Activated naive CD8-positive, alpha-beta T cell treated with anti-CD3 and anti-CD28 coated beads, Interleukin-2, amount 10 ng/mL, durations not matched to agents 7 days and 5 days (primary cell): ENCODE results near the gene EHD4. TPM values are rescaled to one million over a fixed set of nuclear protein-coding genes. Genes with fewer than 3 reads are reported as not detected.

ENCODE experiments used
- ATAC-seq: fragments of 150-1000 bp; cut with Tn5 transposase; one replicate; pipeline ENCODE4 v1.10.0; 2021; ENCODE audit warnings: low read depth, moderate library complexity
- POLR2A ChIA-PET: fragments of 350-600 bp; sonication (Branson Sonifier 250); formaldehyde crosslinking; loops from one replicate; lab custom pipeline; 2021; ENCODE audit warnings: antibody characterized with exemption; lab: Charles Lee
- DNase-seq: peaks from one replicate; pipeline ENCODE4 v3.0.0; 2021
- H3K27ac Mint-ChIP-seq: one replicate; pipeline ENCODE4 v1.8.0; 2022; ENCODE audit warnings: mild to moderate bottlenecking, mixed read lengths
- H3K27me3 Mint-ChIP-seq: one replicate; pipeline ENCODE4 v1.8.0; 2022; ENCODE audit warnings: mild to moderate bottlenecking, moderate library complexity, mixed read lengths
- H3K36me3 Mint-ChIP-seq: one replicate; pipeline ENCODE4 v1.8.0; 2021; ENCODE audit warnings: mild to moderate bottlenecking, mixed read lengths
- H3K4me1 Mint-ChIP-seq: one replicate; pipeline ENCODE4 v1.8.0; 2021; ENCODE audit warnings: mixed read lengths
- H3K4me3 Mint-ChIP-seq: one replicate; pipeline ENCODE4 v1.8.0; 2022; ENCODE audit warnings: mild to moderate bottlenecking, moderate library complexity, mixed read lengths
- H3K9me3 Mint-ChIP-seq: one replicate; pipeline ENCODE4 v1.8.0; 2021; ENCODE audit warnings: mixed read lengths
- total RNA-seq, 2 experiments: library from RNA; stranded (reverse); gene quantifications; one replicate each; pipeline ENCODE4 v1.2.3, GENCODE V29; 2021

Gene EHD4
- total RNA-seq, 2 experiments from 2014 or later, result 8.4 to 9.5 TPM

DNA sequence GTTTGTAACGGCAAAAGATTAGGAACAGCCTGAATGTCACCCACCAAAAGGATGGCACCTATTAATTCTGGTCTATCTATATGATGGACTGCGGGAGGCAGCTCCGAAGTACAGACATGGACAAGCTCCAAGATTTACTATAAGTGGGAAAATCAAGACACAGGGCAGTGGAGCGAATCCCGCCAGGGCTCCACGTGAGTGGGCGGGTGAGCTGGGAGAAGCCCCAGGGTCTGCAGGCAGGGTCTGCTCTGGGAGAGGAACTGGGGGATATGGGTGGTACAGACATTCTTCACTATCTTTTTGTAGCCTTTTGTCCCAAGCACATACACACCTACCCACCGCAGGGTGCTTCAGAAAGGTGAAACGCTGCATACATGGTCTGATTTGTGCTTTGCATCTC is 40.3 kb downstream of the EHD4 start:
- ATAC-seq, result no peak
- H3K36me3 Mint-ChIP-seq, result no peaks in the 10 kb centered on the region
- POLR2A ChIA-PET, result no interaction called here
- no peak for DNase-seq
- H3K4me3 Mint-ChIP-seq, result no peak overlapping the region
- H3K27ac Mint-ChIP-seq, result no peak overlapping the region
- H3K4me1 Mint-ChIP-seq, result peaks cover 31% of the 10 kb centered on the region
- H3K9me3 Mint-ChIP-seq, result no peaks in the 10 kb centered on the region
- no peaks in the 10 kb centered on the region for H3K27me3 Mint-ChIP-seq

DNA sequence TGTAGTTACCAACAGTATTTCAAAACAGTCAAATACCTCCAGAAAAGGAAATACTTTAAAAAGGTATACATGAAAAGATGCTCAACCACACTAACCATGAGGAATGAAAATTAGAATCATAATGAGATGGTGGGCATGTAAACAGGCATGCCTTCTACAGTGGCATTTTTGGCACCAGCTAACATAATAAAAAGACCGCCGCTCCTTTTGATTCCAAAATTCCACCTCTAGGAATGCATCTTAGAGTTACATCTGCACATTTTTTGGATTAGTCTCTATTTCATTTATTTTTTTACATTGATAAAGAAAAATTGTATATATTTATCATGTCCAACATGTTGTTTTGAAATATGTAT is 41.5 kb downstream of the EHD4 start:
- H3K27me3 Mint-ChIP-seq, result no peaks in the 10 kb centered on the region
- POLR2A ChIA-PET, result no interaction called here
- H3K4me1 Mint-ChIP-seq, result peaks cover 29% of the 10 kb centered on the region
- H3K36me3 Mint-ChIP-seq, result no peaks in the 10 kb centered on the region
- H3K27ac Mint-ChIP-seq, result no peak overlapping the region
- ATAC-seq (no peak), DNase-seq (no peak)
- no peaks in the 10 kb centered on the region for H3K9me3 Mint-ChIP-seq
- no peak overlapping the region for H3K4me3 Mint-ChIP-seq

DNA sequence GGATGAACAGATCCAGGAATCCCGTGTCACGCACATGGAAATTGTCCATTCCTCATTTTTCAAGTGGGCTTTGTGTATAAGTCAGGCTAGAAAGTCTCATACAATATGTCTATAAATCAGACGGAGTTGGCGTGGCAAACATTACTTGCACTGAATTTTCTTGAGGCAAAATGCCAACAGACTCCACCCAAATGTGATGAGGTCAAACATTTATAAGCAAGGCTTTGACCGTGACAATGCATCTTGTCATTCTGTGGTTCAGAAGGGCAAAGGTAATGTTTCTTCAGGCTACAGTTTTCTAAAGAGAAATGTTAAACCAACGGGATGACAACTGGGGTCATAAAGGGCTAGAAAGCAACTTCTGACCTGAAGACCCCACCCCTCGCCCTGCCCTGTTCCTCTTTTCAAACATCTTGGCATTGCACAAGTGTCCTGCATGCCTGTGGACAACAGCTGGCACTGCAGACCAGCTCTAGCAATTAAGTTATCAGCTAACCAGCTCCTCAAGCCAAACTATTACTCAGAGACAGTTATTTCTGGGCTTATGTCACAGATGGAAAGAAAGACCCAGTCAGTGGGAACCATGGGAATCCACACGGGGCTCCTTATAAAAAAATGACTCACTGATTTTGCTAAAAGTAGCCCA is 42.0 kb downstream of the EHD4 start:
- ATAC-seq (no peak), DNase-seq (no peak)
- H3K27ac Mint-ChIP-seq, result no peak overlapping the region
- no peaks in the 10 kb centered on the region for H3K27me3 Mint-ChIP-seq
- no peaks in the 10 kb centered on the region for H3K9me3 Mint-ChIP-seq
- no peaks in the 10 kb centered on the region for H3K36me3 Mint-ChIP-seq
- POLR2A ChIA-PET, result no interaction called here
- no peak overlapping the region for H3K4me3 Mint-ChIP-seq
- H3K4me1 Mint-ChIP-seq, result peaks cover 26% of the 10 kb centered on the region

DNA sequence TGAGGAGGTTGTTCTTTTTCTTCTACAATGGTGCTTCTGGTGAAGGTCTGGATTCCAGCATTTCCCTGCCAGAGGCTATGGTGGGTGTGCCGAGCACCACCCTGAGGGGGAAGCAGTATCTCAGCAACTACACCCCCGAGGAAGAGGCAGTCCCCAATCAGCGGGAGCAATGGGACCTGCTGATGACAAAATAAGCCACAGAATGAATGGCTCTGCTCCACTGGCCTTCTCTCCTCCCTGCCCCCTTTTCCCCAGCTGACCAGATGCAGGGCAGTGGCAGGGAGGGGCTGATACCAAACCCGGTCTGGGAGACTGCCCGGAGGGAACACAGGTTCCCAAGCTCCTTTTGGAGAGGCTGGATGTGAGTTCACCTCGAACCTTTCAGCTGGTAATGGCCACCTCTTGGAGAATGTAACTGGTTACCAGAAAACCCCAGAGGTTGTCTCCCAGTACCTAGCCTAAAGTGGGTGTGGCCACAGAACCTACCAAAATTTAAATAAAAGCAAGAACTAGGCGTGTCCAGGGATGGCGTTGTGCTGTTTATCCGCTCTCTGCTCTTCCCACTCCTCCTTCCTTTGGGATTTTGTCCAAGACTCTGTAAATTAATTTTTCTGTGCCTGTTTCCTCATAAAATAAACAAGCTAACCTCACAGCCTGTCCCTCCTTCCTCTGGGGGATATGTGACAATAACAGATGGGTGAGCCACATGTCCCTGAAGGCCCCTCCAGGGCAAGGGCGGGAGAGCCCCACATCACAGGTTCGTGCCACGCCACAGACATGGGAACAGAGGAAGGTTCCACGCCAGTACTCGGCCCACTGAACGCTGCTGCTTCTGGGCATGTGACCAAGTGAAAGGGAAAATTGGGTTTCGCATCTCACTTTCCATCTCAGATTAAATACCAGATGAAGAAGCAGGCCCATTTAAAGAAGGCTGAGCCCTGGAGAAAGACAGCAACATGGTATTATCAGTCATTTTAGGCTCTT is 43.4 kb downstream of the EHD4 start:
- H3K36me3 Mint-ChIP-seq, result no peaks in the 10 kb centered on the region
- no peaks in the 10 kb centered on the region for H3K27me3 Mint-ChIP-seq
- POLR2A ChIA-PET, result no interaction called here
- no peaks in the 10 kb centered on the region for H3K9me3 Mint-ChIP-seq
- no peak overlapping the region for H3K27ac Mint-ChIP-seq
- DNase-seq (no peak), ATAC-seq (no peak)
- H3K4me1 Mint-ChIP-seq, result peaks cover 18% of the 10 kb centered on the region
- H3K4me3 Mint-ChIP-seq, result no peak overlapping the region

DNA sequence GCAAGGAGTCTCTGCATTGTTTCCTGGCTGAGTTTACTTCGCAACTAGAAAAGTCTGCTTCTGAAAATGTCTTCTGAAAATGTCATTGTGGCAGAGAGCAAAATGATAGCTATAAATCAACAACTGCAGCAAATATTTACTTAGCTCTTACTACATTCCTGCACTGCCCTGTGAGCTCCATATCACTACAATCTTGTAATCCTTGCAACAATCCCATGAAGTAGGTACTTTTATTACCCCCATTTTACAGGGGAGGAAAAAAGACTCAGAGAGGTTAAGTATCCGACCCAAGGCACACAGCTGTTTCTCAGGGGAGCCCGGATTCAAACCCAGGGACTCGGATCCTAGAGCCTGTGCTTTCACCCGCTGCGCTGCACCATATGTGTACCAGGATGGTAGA is 44.3 kb downstream of the EHD4 start:
- Mint-ChIP-seq H3K27me3 (no peaks in the 10 kb centered on the region), H3K27ac (no peak overlapping the region), H3K9me3 (no peaks in the 10 kb centered on the region), H3K4me3 (no peak overlapping the region), H3K4me1 (peaks cover 22% of the 10 kb centered on the region), H3K36me3 (peaks cover 1% of the 10 kb centered on the region)
- no peak for DNase-seq
- ATAC-seq, result no peak
- POLR2A ChIA-PET, result no interaction called here

DNA sequence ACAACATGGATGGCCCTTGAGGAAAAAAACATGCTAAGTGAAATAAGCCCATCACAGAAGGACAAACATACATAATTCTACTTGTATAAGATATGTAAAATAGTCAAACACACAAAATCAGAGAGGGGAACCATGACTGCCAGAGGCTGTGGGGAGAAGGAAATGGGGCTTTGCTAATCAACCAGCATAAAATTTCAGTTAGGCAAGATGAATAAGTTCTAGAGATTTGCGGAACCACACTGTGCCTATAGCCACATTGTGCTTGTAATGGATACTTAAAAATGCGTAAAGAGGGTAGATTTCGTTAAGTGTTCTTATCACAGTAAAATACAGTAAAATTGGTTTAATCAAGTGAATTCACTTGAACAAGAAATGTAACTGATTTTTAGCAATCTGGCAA is 44.8 kb downstream of the EHD4 start:
- Mint-ChIP-seq H3K9me3 (no peaks in the 10 kb centered on the region), H3K27ac (no peak overlapping the region), H3K4me3 (no peak overlapping the region), H3K4me1 (peaks cover 22% of the 10 kb centered on the region), H3K36me3 (peaks cover 1% of the 10 kb centered on the region), H3K27me3 (no peaks in the 10 kb centered on the region)
- POLR2A ChIA-PET, result no interaction called here
- ATAC-seq (no peak), DNase-seq (no peak)

DNA sequence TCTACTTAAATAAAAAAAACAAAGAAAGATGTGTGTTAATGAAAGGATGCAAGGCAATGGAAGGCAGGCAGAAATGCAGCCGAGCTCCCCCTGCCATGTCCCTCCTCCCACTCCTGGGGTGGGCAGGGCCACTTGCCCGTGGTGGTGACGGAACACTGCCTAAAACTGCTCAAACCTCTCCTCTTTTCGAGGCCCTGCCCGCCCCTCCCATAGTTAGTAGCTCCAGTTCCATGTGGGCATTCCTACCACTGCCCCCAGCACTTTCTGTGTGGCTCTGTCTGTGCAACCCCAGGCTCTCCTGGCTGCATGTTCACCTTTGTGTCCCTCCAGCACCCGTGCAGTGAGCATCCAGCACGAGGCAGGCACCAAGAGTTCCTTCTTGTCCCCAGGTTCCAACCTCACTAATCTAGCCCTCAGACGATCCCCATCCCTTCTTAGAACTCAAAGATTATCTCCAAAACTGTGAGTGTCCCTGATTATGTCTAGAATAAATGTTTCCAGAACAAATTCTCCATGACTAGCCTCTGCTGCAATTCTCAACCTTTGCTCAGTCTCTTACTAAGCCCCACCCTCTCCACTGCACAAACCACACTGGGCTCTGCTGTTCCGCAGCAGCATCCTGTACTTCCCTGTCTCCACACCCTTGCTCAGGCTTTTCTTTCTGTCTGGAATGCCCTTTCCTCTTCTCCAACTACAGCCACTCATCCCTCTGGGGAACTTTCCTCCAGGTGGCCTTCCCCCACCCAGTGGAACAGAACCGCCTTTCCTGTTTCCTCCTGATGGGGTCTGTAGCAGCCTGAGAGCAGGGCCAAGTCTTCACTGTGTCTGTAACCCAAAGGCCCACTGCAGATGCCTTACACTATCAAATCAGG is 45.9 kb downstream of the EHD4 start:
- POLR2A ChIA-PET, result no interaction called here
- Mint-ChIP-seq H3K4me1 (peaks cover 24% of the 10 kb centered on the region), H3K36me3 (peaks cover 1% of the 10 kb centered on the region), H3K27ac (peak overlapping the region; percentile 55), H3K9me3 (no peaks in the 10 kb centered on the region), H3K4me3 (peak overlapping the region; percentile 4), H3K27me3 (no peaks in the 10 kb centered on the region)
- DNase-seq (no peak), ATAC-seq (peak; percentile 85)

DNA sequence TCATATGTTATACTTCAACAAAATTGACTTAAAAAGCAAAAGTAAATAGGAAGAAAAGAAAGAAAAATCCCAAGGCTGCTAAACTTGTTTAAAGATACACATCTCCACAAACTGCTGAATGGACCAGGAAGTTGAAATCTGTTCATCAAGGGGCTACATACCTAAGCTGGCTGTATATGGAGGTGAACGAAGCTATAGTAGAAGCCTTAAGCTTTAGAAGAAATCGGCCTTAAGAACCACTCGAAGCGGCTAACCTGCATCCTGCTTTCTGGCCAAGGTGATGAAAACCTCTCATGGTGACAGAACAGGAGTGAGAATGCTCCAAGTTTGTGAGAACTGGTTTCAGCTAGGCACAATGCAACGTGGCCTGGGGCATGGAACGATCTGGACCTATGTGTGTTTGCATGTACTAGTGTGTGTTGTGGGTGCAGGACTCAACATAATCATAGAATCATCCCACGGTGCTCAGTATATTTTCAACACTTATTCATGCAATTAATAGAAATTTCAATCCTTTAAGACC is 47.2 kb downstream of the EHD4 start:
- no peak for ATAC-seq
- Mint-ChIP-seq H3K4me3 (no peak overlapping the region), H3K9me3 (no peaks in the 10 kb centered on the region), H3K27ac (no peak overlapping the region), H3K36me3 (peaks cover 1% of the 10 kb centered on the region), H3K27me3 (no peaks in the 10 kb centered on the region), H3K4me1 (peaks cover 24% of the 10 kb centered on the region)
- no peak for DNase-seq
- POLR2A ChIA-PET, result no interaction called here

DNA sequence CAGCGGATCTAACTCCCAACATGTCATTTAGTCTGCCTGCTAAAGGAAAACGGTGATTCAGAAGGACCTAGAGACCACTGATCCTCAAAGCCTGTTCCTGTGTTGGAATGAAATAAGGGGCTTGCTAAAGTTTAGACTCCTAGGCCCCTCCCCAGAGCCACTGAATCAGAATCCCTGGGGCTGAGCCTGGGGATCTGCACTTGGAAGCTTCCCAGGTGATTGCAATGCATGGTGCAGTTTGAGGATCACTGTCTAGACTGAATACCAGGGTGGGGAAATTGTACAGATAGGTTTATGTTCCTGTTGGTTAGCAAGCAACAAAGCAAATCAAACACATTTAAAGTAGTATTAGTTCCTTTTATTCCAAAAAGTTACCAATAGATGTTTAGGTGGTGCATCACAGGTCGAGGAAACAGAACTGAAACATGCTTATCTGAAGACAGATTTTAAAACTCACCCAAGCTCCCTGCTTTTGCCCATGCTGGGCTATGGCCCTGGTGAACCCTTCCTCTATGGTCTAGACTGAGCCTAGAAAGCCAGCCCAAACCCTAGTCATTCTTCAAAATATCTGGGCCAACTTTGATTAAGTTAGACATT is 48.9 kb downstream of the EHD4 start:
- DNase-seq, result no peak
- peaks cover 4% of the 10 kb centered on the region for H3K36me3 Mint-ChIP-seq
- POLR2A ChIA-PET, result no interaction called here
- H3K9me3 Mint-ChIP-seq, result no peaks in the 10 kb centered on the region
- no peak overlapping the region for H3K4me3 Mint-ChIP-seq
- H3K27me3 Mint-ChIP-seq, result no peaks in the 10 kb centered on the region
- H3K4me1 Mint-ChIP-seq, result peaks cover 23% of the 10 kb centered on the region
- H3K27ac Mint-ChIP-seq, result no peak overlapping the region
- no peak for ATAC-seq

DNA sequence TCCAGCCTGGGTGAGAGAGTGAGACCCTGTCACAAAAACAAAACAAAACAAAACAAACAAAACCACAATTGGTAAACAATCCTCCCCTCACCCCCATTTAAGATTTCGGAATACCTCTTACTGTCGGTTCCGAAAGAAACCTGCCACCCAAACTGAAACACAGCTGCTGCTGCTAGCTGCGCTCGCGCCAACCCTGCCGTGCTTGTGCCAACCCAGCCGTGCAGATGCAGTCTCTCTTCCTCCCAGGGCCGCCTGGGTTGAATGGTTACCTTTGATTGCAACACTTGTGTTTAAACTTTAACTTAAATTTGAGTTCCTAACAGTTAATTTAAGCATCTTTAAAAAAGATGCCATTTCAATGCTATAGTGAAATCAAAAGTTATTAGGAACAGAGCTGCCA is 50.0 kb downstream of the EHD4 start:
- Mint-ChIP-seq H3K36me3 (peaks cover 4% of the 10 kb centered on the region), H3K4me1 (peaks cover 24% of the 10 kb centered on the region), H3K27ac (no peak overlapping the region), H3K9me3 (no peaks in the 10 kb centered on the region), H3K27me3 (no peaks in the 10 kb centered on the region), H3K4me3 (no peak overlapping the region)
- POLR2A ChIA-PET, result no interaction called here
- no peak for DNase-seq
- ATAC-seq, result no peak

DNA sequence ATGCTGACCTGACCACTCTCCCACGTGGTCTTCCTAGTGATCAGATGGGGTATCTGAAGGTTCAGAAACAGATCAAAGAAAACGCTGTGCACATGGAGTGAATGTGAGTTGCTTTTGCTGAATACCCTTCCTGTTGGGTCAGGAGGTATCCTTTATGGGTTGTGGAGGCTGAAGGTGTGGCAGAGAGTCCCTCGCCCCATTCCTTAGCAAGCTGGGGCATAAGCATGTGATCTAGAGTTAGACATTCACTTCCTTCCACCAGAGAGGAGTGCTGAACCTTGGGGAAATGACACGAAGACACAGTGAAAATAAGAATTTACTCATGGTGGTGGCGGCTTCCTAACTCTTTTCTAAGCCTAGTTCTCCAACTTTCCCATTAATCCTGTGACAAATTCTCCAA is 50.7 kb downstream of the EHD4 start:
- Mint-ChIP-seq H3K36me3 (peaks cover 4% of the 10 kb centered on the region), H3K4me3 (no peak overlapping the region), H3K27ac (no peak overlapping the region), H3K27me3 (no peaks in the 10 kb centered on the region), H3K9me3 (no peaks in the 10 kb centered on the region), H3K4me1 (peaks cover 21% of the 10 kb centered on the region)
- POLR2A ChIA-PET, result no interaction called here
- DNase-seq (no peak), ATAC-seq (no peak)

DNA sequence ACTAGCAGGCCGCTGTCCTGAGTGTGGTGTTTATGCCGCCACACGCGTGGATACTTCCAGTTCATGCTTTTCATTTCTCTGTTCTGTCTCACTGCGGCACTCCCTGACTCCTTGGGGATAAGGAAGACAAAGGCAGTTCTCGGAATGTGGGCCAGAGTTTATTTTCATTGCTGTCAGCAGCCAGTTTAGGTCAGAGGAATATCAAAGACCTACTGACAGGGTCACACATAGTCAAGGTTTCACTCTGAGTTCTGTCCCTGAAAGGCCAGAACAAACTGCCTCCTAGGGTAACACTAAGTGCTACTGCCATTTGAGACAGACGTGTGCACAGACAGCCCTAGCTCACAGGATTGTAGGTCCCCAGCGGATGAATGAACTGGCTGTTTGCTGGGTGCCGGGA is 51.2 kb downstream of the EHD4 start:
- ATAC-seq, result no peak
- H3K27ac Mint-ChIP-seq, result no peak overlapping the region

More for the DNA sequence above, 51.2 kb downstream of the EHD4 start:
- Mint-ChIP-seq H3K9me3 (no peaks in the 10 kb centered on the region), H3K4me3 (no peak overlapping the region), H3K27me3 (no peaks in the 10 kb centered on the region), H3K4me1 (peaks cover 18% of the 10 kb centered on the region), H3K36me3 (peaks cover 4% of the 10 kb centered on the region)
- POLR2A ChIA-PET, result no interaction called here
- DNase-seq, result no peak
